GM19099 (cell line): Measurements from ENCODE around the gene FGF23.

Source experiments
- POLR2A ChIP-seq: IDR thresholded peaks from 3 replicates; pipeline ENCODE4 v1.6.1; 2011; ENCODE audit warnings: low read depth; ENCODE audit not compliant: insufficient read length; ENCODE audit errors: extremely low read depth

The FGF23 gene

DNA sequence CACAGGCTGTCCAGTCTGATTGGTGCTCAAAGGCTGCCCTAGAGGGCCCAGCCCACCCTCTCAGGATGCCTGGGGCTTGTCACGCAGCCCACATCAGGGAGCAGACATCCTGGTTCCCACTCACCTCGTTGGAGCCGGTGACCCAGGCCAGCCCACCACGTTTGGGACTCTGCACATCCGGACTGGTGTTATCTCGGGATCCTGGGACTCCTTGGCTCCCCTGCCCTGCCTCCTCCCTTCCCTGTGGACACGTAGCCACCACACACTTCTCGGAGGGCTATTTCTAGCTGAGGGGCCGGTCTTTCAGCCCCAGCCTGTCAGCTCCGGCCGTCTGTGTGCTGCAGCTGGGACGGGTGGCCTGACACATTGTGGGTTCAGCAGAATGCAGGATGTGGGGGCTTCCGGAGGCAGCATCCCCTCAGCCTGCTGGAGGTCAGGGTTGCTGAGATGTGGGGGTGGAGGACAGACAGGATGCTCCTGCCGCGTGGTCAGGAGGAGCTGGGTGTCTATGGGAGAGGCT lies 12.8 kb upstream of the FGF23 start:
- no peak for TF ChIP-seq POLR2A

- TF ChIP-seq POLR2A: no peak
These were observed 9.2 kb upstream of the FGF23 start for GRCh38 chr12:4388662-4389061.

GRCh38 chr12:4388032-4388431 lies 8.5 kb upstream of the FGF23 start:
- TF ChIP-seq POLR2A: no peak

- TF ChIP-seq POLR2A: no peak
These were observed 8.1 kb upstream of the FGF23 start for GRCh38 chr12:4387607-4388006.

GRCh38 chr12:4386801-4387200 lies 7.3 kb upstream of the FGF23 start:
- no peak for TF ChIP-seq POLR2A

DNA sequence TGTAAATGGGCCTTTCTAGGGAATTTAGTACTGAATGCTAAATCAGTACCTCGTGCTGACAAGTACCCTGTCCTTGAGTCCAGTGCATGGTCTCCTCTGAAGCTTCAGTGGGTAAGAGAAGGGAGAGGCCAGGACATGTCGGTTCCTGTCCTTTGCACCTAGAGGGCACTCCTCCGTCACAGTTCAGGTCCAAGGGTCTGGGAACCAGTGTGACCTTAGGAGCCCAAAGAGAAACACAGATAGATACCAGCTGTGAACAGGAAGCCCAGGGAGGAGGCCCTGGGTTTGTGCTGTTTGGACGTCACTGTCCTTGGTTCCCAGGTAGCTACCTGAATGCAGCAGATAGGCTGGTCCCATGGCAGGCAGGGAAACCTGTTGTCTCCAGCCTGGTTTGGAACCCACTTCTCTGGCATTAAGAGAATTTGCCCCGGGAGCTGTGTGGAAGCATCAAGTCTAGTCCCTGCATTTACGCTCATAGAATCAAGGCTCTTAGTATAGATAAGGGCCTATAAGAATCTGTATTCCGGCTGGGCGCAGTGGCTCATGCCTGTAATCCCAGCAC lies 3.9 kb upstream of the FGF23 start:
- no peak for TF ChIP-seq POLR2A

DNA sequence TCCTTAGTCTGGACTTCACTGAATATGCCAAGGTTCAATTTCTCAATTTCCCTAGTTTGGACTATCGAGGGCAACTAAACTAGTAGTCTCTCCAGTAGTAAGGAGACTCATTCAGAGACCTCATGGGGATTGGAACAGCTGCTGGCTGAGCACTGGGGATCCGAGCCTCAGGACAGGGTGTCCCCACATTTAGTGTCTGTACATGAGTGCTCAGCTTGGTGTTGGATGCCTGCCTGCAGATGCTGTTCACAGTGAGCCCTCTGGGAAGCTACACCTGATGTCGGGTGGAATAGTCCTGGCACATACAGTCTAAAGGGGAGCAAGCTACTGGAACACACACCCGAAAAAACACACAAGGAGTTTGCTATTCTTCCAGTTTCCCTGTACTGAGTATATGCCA lies 820 bp upstream of the FGF23 start:
- no peak for TF ChIP-seq POLR2A

- TF ChIP-seq POLR2A: no peak
These were observed 740 bp downstream of the FGF23 start for GRCh38 chr12:4378772-4379171.

DNA sequence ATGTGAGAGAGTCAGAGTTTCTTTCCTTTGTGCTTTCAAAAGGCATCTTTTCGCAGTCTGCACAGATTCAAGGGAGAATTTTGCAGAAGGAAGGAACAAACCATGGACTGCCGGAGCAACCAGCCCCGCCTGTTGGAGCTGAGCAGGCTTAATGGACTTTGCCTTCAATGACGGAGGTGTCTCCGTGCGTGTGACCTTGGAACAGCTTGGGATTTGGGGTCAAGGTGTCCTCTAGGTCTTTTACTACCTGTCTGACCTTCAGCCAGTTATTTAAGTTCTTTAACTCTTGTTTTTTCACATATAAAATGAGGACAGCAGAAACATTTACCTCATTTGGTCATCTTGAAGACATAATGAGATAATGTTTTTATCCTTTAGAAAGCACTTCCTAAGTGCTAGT lies 4.1 kb downstream of the FGF23 start:
- TF ChIP-seq POLR2A: no peak

DNA sequence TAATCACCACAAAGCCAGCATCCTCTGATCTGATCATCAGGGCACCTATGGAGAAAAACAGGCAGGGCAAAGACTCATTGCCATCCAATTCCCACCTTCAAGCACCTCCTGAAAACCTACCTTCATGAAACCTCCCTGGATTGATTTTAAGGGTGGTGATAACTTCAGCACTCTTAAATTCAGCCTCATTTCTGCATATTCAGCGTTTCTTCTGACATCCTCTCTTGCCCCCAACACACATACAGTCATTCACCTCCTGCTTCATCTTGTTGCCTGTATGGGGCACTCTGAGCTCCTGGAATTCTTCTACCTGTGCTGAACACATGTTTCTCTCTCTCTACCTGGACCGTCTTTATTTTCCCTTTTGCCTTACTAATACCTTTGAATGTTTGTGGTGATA lies 6.9 kb downstream of the FGF23 start:
- no peak for TF ChIP-seq POLR2A

- no peak for TF ChIP-seq POLR2A
These were observed 9.2 kb downstream of the FGF23 start for GRCh38 chr12:4370265-4370664.

DNA sequence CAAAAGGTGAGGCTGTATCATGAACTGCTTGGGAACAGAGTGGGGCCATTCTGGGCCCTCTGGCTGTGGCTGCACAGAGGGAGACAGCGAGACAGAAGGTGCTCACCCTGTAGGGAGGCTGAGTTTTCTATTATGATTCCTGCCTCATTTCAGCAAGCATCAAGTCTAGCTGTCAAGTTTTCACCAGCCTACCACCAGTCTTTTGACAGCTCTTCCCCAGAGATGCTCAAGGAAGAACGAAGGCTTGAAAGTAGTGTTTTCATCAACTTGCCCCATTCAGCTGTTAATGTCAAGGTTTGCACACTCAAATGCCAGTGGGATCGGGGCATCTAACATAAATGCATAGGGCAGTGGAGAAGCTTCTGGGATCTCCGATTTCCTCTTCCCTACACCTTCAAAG lies 10.0 kb downstream of the FGF23 start:
- TF ChIP-seq POLR2A: no peak

DNA sequence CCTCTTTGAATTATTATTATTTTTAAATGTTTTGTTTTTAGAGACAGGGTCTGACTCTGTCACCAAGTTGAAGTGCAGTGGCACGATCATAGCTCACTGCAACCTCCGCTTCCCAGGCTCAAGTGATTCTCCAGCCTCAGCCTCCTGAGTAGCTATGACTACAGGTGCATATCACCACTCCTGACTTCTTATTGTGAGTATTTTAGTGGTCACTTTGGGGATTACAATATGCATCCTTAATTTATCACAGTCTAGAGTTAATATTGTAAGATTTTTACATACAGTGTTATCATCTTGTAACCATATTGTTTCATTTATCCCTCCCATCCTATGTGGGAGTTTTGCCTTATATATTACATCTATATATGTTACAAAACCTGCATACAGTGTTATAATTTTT lies 13.4 kb downstream of the FGF23 start:
- TF ChIP-seq POLR2A: no peak

- TF ChIP-seq POLR2A: no peak
These were observed 23.5 kb downstream of the FGF23 start for GRCh38 chr12:4356041-4356327.

GRCh38 chr12:4355156-4356040 lies 24.1 kb downstream of the FGF23 start:
- no peak for TF ChIP-seq POLR2A

DNA sequence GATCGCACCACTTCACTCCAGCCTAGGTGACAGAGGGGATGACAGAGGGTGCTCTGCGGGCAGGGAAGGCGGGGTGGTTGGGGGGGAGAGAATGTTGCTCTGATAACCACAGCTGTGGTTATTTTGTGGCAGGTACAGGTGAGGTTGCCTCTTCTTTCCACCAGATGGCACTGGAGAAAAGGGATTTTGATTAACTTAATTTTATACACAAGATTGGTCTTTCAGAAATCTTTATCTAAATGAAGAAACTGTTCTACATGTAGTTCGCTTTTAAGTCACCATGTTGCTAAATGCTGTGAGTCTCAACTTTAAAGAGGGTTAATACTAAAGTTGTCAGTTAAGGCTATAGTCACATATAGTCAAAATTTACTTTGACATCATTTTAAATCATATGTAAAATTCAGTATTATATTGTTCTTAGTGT lies 25.7 kb downstream of the FGF23 start:
- TF ChIP-seq POLR2A: no peak
